HCT116 (cell line): ENCODE measurements around the gene FOXA2. TPM values are rescaled to one million over a fixed set of nuclear protein-coding genes. Genes with fewer than 3 reads are reported as not detected.

Source experiments
- ATAC-seq: fragments of 200-7000 bp; cut with Tn5 transposase; 2 replicates; pipeline ENCODE4 v1.9.1; 2020; ENCODE audit warnings: mild to moderate bottlenecking, moderate library complexity
- BruUV-seq: library from RNA; stranded (reverse); fragments of 400-500 nt; replicated peaks from 2 replicates; lab custom pipeline; 2021; lab: Mats Ljungman, UMichigan
- CTCF ChIA-PET: fragments of 300-600 bp; sonication (Branson Sonifier 250); formaldehyde crosslinking; loops from one replicate; lab custom pipeline; 2021; ENCODE audit warnings: antibody characterized with exemption; lab: Charles Lee
- POLR2A ChIA-PET: fragments of 300-600, 350-600 bp; sonication (Branson Sonifier 250); formaldehyde crosslinking; loops from one replicate; lab custom pipeline; 2021; ENCODE audit warnings: antibody characterized with exemption; lab: Charles Lee
- RAD21 ChIA-PET, 2 experiments: fragments of 300-600 bp; sonication (Branson Sonifier 250); formaldehyde crosslinking; loops; one replicate each; lab custom pipeline; 2023; ENCODE audit warnings: low total read pairs in 2 of 2; ENCODE audit not compliant: uncharacterized antibody in 2 of 2, unreplicated experiment in 2 of 2, low non-redundant PET in 1 of 2; lab: Charles Lee
- DNase-seq: peaks from one replicate; pipeline ENCODE4 v3.0.0-alpha.2; 2010; ENCODE audit warnings: low read depth, low spot score
- H2AFZ ChIP-seq: fragments of 200-600 bp; shearing (Covaris generic), sonication (generic); 2 replicates; pipeline ENCODE4 v1.6.1; 2017; ENCODE audit warnings: low read depth, mixed run types, mixed read lengths, antibody characterized with exemption, low read length; ENCODE audit not compliant: poor library complexity, severe bottlenecking
- H3K27ac ChIP-seq: 2 replicates; pipeline ENCODE4 v1.5.1; 2012; ENCODE audit warnings: low read depth, low read length
- H3K27me3 ChIP-seq: fragments of 200-600 bp; sonication (generic); 2 replicates; pipeline ENCODE4 v1.6.1; 2016; ENCODE audit warnings: mixed run types, low read length, mixed read lengths; ENCODE audit not compliant: insufficient read depth
- H3K36me3 ChIP-seq, 2 experiments: fragments of 200-500 bp in 1 of 2; fragments of 200-600 bp in 1 of 2; sonication (Bioruptor generic) in 1 of 2; sonication (generic) in 1 of 2; 2 replicates each; pipeline versions ENCODE4 v1.5.1 to v1.6.1; 2014 to 2016; ENCODE audit warnings: low read length in 2 of 2, inconsistent platforms in 1 of 2, mixed read lengths in 1 of 2, mixed run types in 1 of 2; ENCODE audit not compliant: insufficient read depth in 2 of 2, control insufficient read depth in 1 of 2
- H3K4me1 ChIP-seq, 2 experiments: fragments of 200-600 bp in 1 of 2; sonication (generic) in 1 of 2; 2 replicates each; pipeline versions ENCODE4 v1.5.1 to v1.6.1; 2012 to 2017; ENCODE audit warnings: low read length in 2 of 2, inconsistent platforms in 1 of 2, mild to moderate bottlenecking in 1 of 2, mixed read lengths in 1 of 2, mixed run types in 1 of 2, moderate library complexity in 1 of 2; ENCODE audit not compliant: insufficient read depth in 2 of 2, control insufficient read depth in 1 of 2
- H3K4me2 ChIP-seq: fragments of 200-600 bp; sonication (generic); 2 replicates; pipeline ENCODE4 v1.6.1; 2017; ENCODE audit warnings: mixed run types, low read length, mixed read lengths
- H3K4me3 ChIP-seq, 2 experiments: fragments of 200-600 bp in 1 of 2; sonication (generic) in 1 of 2; replicated peaks in 1 of 2; 2 replicates each; pipeline ENCODE4 v1.5.1; 2011 to 2016; ENCODE audit warnings: low read length in 2 of 2, control low read depth in 1 of 2, low read depth in 1 of 2, mild to moderate bottlenecking in 1 of 2, mixed read lengths in 1 of 2, mixed run types in 1 of 2
- H3K79me2 ChIP-seq: fragments of 200-600 bp; sonication (generic); 2 replicates; pipeline ENCODE4 v1.6.1; 2017; ENCODE audit warnings: mild to moderate bottlenecking, mixed run types, low read length, moderate library complexity, mixed read lengths; ENCODE audit not compliant: insufficient read depth
- H3K9ac ChIP-seq: fragments of 200-600 bp; sonication (generic); 2 replicates; pipeline ENCODE4 v1.6.1; 2016; ENCODE audit warnings: low read length, mixed read lengths
- H3K9me2 ChIP-seq: fragments of 200-600 bp; sonication (generic), shearing (Covaris generic); 2 replicates; pipeline ENCODE4 v1.6.1; 2017; ENCODE audit warnings: mixed run types, mild to moderate bottlenecking, moderate library complexity; ENCODE audit not compliant: insufficient read depth
- H3K9me3 ChIP-seq, 2 experiments: fragments of 200-500 bp in 1 of 2; fragments of 200-600 bp in 1 of 2; sonication (Bioruptor generic) in 1 of 2; sonication (generic) in 1 of 2; 2 replicates each; pipeline ENCODE4 v1.6.1; 2014 to 2017; ENCODE audit warnings: low read length in 2 of 2, mixed read lengths in 2 of 2, inconsistent platforms in 1 of 2, low read depth in 1 of 2, mild to moderate bottlenecking in 1 of 2, mixed run types in 1 of 2, moderate library complexity in 1 of 2; ENCODE audit not compliant: control insufficient read depth in 1 of 2, insufficient read depth in 1 of 2
- H4K20me1 ChIP-seq: fragments of 200-600 bp; sonication (generic), shearing (Covaris generic); 2 replicates; pipeline ENCODE4 v1.6.1; 2017; ENCODE audit warnings: mixed run types, mild to moderate bottlenecking, moderate library complexity; ENCODE audit not compliant: insufficient read depth
- ATF3 ChIP-seq: IDR thresholded peaks from 2 replicates; pipeline ENCODE4 v1.6.1; 2012
- CTCF ChIP-seq, 3 experiments: fragments of 200-600 bp in 1 of 3; sonication (generic) in 1 of 3; IDR thresholded peaks in 2 of 3; conservative IDR thresholded peaks in 1 of 3; 2 replicates each; pipeline ENCODE4 v1.5.1; 2012 to 2017; ENCODE audit warnings: low read depth in 2 of 3, low read length in 2 of 3, antibody characterized with exemption in 1 of 3, borderline replicate concordance in 1 of 3, control low read depth in 1 of 3, mild to moderate bottlenecking in 1 of 3, mixed read lengths in 1 of 3, mixed run types in 1 of 3, moderate library complexity in 1 of 3; ENCODE audit not compliant: insufficient read depth in 1 of 3
- ELF1 ChIP-seq: IDR thresholded peaks from 2 replicates; pipeline ENCODE4 v1.6.1; 2012; ENCODE audit warnings: low read depth, borderline replicate concordance
- FOSL1 ChIP-seq: IDR thresholded peaks from 2 replicates; pipeline ENCODE4 v1.6.1; 2012; ENCODE audit warnings: low read depth
- RAD21 ChIP-seq: IDR thresholded peaks from 2 replicates; pipeline ENCODE4 v1.6.1; 2012; ENCODE audit warnings: low read depth, mild to moderate bottlenecking
- REST ChIP-seq: IDR thresholded peaks from 2 replicates; pipeline ENCODE4 v1.6.1; 2012; ENCODE audit warnings: low read depth
- SIN3A ChIP-seq: IDR thresholded peaks from 2 replicates; pipeline ENCODE4 v1.6.1; 2012; ENCODE audit warnings: low read depth
- SP1 ChIP-seq: IDR thresholded peaks from 2 replicates; pipeline ENCODE4 v1.6.1; 2012; ENCODE audit warnings: low read depth
- intact Hi-C: fragments of 100-400 bp; cut with micrococcal nuclease; formaldehyde crosslinking; loops from 2 replicates; pipeline ENCODE4 v1.10.0; 2022
- total RNA-seq: library from RNA; stranded (reverse); gene quantifications from one replicate; pipeline ENCODE4 v1.2.1, GENCODE V29; 2021; ENCODE audit not compliant: unreplicated experiment

The FOXA2 gene
- total RNA-seq, 1 experiment from 2014 or later, result 0.10 TPM

- no peak for DNase-seq
- no peak overlapping the region for H3K4me3 ChIP-seq
- intact Hi-C loops, result no loop called here
- ATAC-seq, result no peak
- no peaks in the 10 kb centered on the region for H3K9me3 ChIP-seq
- H3K79me2 ChIP-seq, result no peaks in the 10 kb centered on the region
- no peaks in the 10 kb centered on the region for H3K36me3 ChIP-seq
- ChIA-PET CTCF (no interaction called here), POLR2A (no interaction called here), RAD21 (no interaction called here)
- H3K9ac ChIP-seq, result no peak overlapping the region
- H3K27me3 ChIP-seq, result peaks cover 51% of the 10 kb centered on the region
- TF ChIP-seq SP1, result no peak
- no peaks in the 10 kb centered on the region for H3K4me1 ChIP-seq
- H4K20me1 ChIP-seq, result no peaks in the 10 kb centered on the region
- BruUV-seq, result no TSS peak
- no peak overlapping the region for H3K4me2 ChIP-seq
- no peak overlapping the region for H2AFZ ChIP-seq
- H3K27ac ChIP-seq, result no peak overlapping the region
- H3K9me2 ChIP-seq, result no peaks in the 10 kb centered on the region
These were observed 23.6 kb downstream of the FOXA2 start for GRCh38 chr20:22560817-22561216.

GRCh38 chr20:22559711-22560318 is 24.6 kb downstream of the FOXA2 start:
- H3K9me2 ChIP-seq, result no peaks in the 10 kb centered on the region
- ChIA-PET POLR2A (no interaction called here), CTCF (no interaction called here), RAD21 (no interaction called here)
- peaks cover 46% of the 10 kb centered on the region for H3K27me3 ChIP-seq
- no peaks in the 10 kb centered on the region for H3K4me1 ChIP-seq
- TF ChIP-seq REST (no peak), SIN3A (no peak), CTCF (IDR thresholded peaks at IDR 0.05 in 2 of 3, conservative IDR thresholded peaks at IDR 0.05 in 1 of 3; ENCODE audit: borderline replicate concordance in 1 of 3, insufficient read depth in 1 of 3, low read depth in 2 of 3, low read length in 2 of 3) (no peak), ELF1 (no peak), FOSL1 (no peak), ATF3 (no peak), RAD21 (no peak)
- intact Hi-C loops, result no loop called here
- H3K4me2 ChIP-seq, result no peak overlapping the region
- no peak overlapping the region for H3K27ac ChIP-seq
- BruUV-seq, result no TSS peak
- ATAC-seq (no peak), DNase-seq (no peak)
- no peaks in the 10 kb centered on the region for H3K9me3 ChIP-seq
- no peaks in the 10 kb centered on the region for H3K79me2 ChIP-seq
- H3K4me3 ChIP-seq, result no peak overlapping the region
- H3K36me3 ChIP-seq, result no peaks in the 10 kb centered on the region
- no peak overlapping the region for H3K9ac ChIP-seq
- H4K20me1 ChIP-seq, result no peaks in the 10 kb centered on the region
- H2AFZ ChIP-seq, result no peak overlapping the region
